HG03175 (cell line): ENCODE data around the gene FARP1.

Experiments used
- ATAC-seq: cut with Tn5 transposase; IDR thresholded peaks from one replicate; pipeline ENCODE4 v1.9.1; 2021; ENCODE audit warnings: mild to moderate bottlenecking, moderate library complexity; ENCODE audit not compliant: unreplicated experiment

Gene FARP1

GRCh38 chr13:98490195-98490836 is 347.4 kb downstream of the FARP1 start:
- no peak for ATAC-seq

GRCh38 chr13:98490866-98491265 is 348.0 kb downstream of the FARP1 start:
- no peak for ATAC-seq

- no peak for ATAC-seq
Observed at GRCh38 chr13:98492335-98493041, 349.6 kb downstream of the FARP1 start.

- no peak for ATAC-seq
Observed at GRCh38 chr13:98493042-98493712, 350.3 kb downstream of the FARP1 start.

- no peak for ATAC-seq
Observed at GRCh38 chr13:98494769-98495168, 351.9 kb downstream of the FARP1 start.

GRCh38 chr13:98495627-98496478 is 353.0 kb downstream of the FARP1 start:
- ATAC-seq = no peak

- ATAC-seq = no peak
Observed at GRCh38 chr13:98496479-98496791, 353.5 kb downstream of the FARP1 start.

- ATAC-seq = no peak
Observed at GRCh38 chr13:98496966-98497365, 354.1 kb downstream of the FARP1 start.

- ATAC-seq = peak; percentile 64
Observed at GRCh38 chr13:98500963-98501421, 358.1 kb downstream of the FARP1 start.

GRCh38 chr13:98503175-98504028 is 360.5 kb downstream of the FARP1 start:
- no peak for ATAC-seq

GRCh38 chr13:98504029-98504351 is 361.1 kb downstream of the FARP1 start:
- ATAC-seq = no peak

- peak; percentile 43 for ATAC-seq
Observed at GRCh38 chr13:98504371-98504963, 361.6 kb downstream of the FARP1 start.
